HepG2 (cell line): ENCODE measurements around the gene TMEM184C. TPM values are rescaled to one million over a fixed set of nuclear protein-coding genes. Genes with fewer than 3 reads are reported as not detected.
A peak's percentile ranks its signal among the peaks of the same experiment; 100 is the strongest.

Source experiments
- ATAC-seq: fragments of 200-7000 bp; cut with Tn5 transposase; 3 replicates; pipeline ENCODE4 v1.9.1; 2020; ENCODE audit warnings: mild to moderate bottlenecking, moderate library complexity
- BruUV-seq: library from RNA; stranded (reverse); fragments of 400-500 nt; replicated peaks from 2 replicates; lab custom pipeline; 2021; lab: Mats Ljungman, UMichigan
- CTCF ChIA-PET: fragments of 300-600 bp; formaldehyde crosslinking; extraction: SDS; loops from one replicate; lab custom pipeline; 2021; ENCODE audit warnings: low total read pairs, inconsistent platforms, low intra/inter-chr PET ratio; lab: Yijun Ruan, JAX
- POLR2A ChIA-PET: fragments of 350-600 bp; sonication (Branson Sonifier 250); formaldehyde crosslinking; loops from one replicate; lab custom pipeline; 2020; ENCODE audit warnings: antibody characterized with exemption, inconsistent platforms; lab: Yijun Ruan, JAX
- DNase-seq: peaks from one replicate; pipeline ENCODE4 v3.0.0-alpha.2; 2015; ENCODE audit warnings: low spot score
- FAIRE-seq: peaks from 3 replicates; lab custom pipeline; 2011; peaks lifted over from hg19 to GRCh38; lab: Jason Lieb, UNC
- H2AFZ ChIP-seq: one replicate; pipeline ENCODE4 v1.6.1; 2011; ENCODE audit warnings: low read length, inconsistent platforms
- H3K27ac ChIP-seq: fragments of 300-600 bp; 3 replicates; pipeline ENCODE4 v1.8.0; 2011; ENCODE audit warnings: mixed run types, mild to moderate bottlenecking, mixed read lengths, low read length, inconsistent platforms; ENCODE audit not compliant: insufficient read depth; ENCODE audit errors: extremely low read length
- H3K27me3 ChIP-seq, 2 experiments: fragments of 200-600 bp in 1 of 2; 2 replicates in 1 of 2; 3 replicates in 1 of 2; pipeline versions ENCODE4 v1.6.0 to v1.8.0; 2011; ENCODE audit warnings: low read length in 2 of 2, mild to moderate bottlenecking in 2 of 2, moderate library complexity in 2 of 2, inconsistent platforms in 1 of 2; ENCODE audit not compliant: insufficient read depth in 2 of 2, control insufficient read depth in 1 of 2
- H3K36me3 ChIP-seq, 2 experiments: fragments of 200-600 bp in 1 of 2; replicated peaks in 1 of 2; 2 replicates in 1 of 2; 3 replicates in 1 of 2; pipeline versions ENCODE4 v1.5.1 to v1.8.0; 2011; ENCODE audit warnings: low read length in 2 of 2, inconsistent platforms in 1 of 2; ENCODE audit not compliant: insufficient read depth in 2 of 2, control insufficient read depth in 1 of 2
- H3K4me1 ChIP-seq: 2 replicates; pipeline ENCODE4 v1.5.1; 2012; ENCODE audit warnings: low read length, inconsistent platforms; ENCODE audit not compliant: insufficient read depth
- H3K4me2 ChIP-seq: 2 replicates; pipeline ENCODE4 v1.6.0; 2011; ENCODE audit warnings: low read depth, low read length, inconsistent platforms
- H3K4me3 ChIP-seq, 3 experiments: fragments of 200-600 bp in 1 of 3; sonication (generic), shearing (Covaris generic) in 1 of 3; replicated peaks in 1 of 3; 2 replicates each; pipeline ENCODE4 v1.5.1; 2011 to 2016; ENCODE audit warnings: low read length in 3 of 3, inconsistent platforms in 2 of 3, low read depth in 2 of 3, mild to moderate bottlenecking in 2 of 3, control low read depth in 1 of 3, mixed read lengths in 1 of 3; ENCODE audit not compliant: insufficient read depth in 1 of 3
- H3K79me2 ChIP-seq: one replicate; pipeline ENCODE4 v1.6.1; 2011; ENCODE audit warnings: low read length, inconsistent platforms; ENCODE audit not compliant: insufficient read depth
- H3K9ac ChIP-seq: 2 replicates; pipeline ENCODE4 v1.6.0; 2011; ENCODE audit warnings: mild to moderate bottlenecking, low read depth, low read length, inconsistent platforms; ENCODE audit not compliant: insufficient read depth
- H3K9me3 ChIP-seq: 2 replicates; pipeline ENCODE4 v1.5.1; 2012; ENCODE audit warnings: mild to moderate bottlenecking, low read length
- H4K20me1 ChIP-seq: 2 replicates; pipeline ENCODE4 v1.6.0; 2011; ENCODE audit warnings: inconsistent platforms, mild to moderate bottlenecking, low read length, moderate library complexity; ENCODE audit not compliant: insufficient read depth
- ASH2L ChIP-seq: fragments of 300-600, 200-600 bp; sonication (generic); IDR thresholded peaks from 2 replicates; pipeline ENCODE4 v1.7.0; 2017; ENCODE audit warnings: low read depth, mild to moderate bottlenecking, moderate library complexity, mixed read lengths, low read length; ENCODE audit not compliant: insufficient read length
- FOXA1 ChIP-seq, 2 experiments: fragments of 450-650 bp in 1 of 2; sonication (generic) in 1 of 2; formaldehyde crosslinking in 1 of 2; IDR thresholded peaks; 2 replicates each; pipeline versions ENCODE4 v1.4.0 to v1.6.1; 2016 to 2020; ENCODE audit warnings: missing genetic modification reagents in 1 of 2
- GZF1 ChIP-seq: sonication (generic); formaldehyde crosslinking; IDR thresholded peaks from 2 replicates; pipeline ENCODE4 v1.5.1; 2020; ENCODE audit warnings: mild to moderate bottlenecking, missing genetic modification reagents
- HNRNPLL ChIP-seq: fragments of 200-400 bp; formaldehyde crosslinking; IDR thresholded peaks from 2 replicates; pipeline ENCODE4 v1.6.1; 2017; ENCODE audit warnings: mild to moderate bottlenecking, low read depth, low read length; ENCODE audit not compliant: poor library complexity, severe bottlenecking
- LCORL ChIP-seq, 2 experiments: fragments of 450-650 bp in 1 of 2; sonication (generic) in 1 of 2; formaldehyde crosslinking in 1 of 2; IDR thresholded peaks; 2 replicates each; pipeline versions ENCODE4 v1.5.0 to v1.6.1; 2017 to 2020; ENCODE audit warnings: antibody characterized with exemption in 1 of 2, missing genetic modification reagents in 1 of 2
- MED1 ChIP-seq: sonication (generic); formaldehyde crosslinking; IDR thresholded peaks from 2 replicates; pipeline ENCODE4 v1.4.0; 2020; ENCODE audit warnings: missing genetic modification reagents
- MXD4 ChIP-seq: IDR thresholded peaks from 2 replicates; pipeline ENCODE4 v1.6.1; 2016; ENCODE audit warnings: mild to moderate bottlenecking, missing biosample characterization, missing genetic modification reagents
- NFATC3 ChIP-seq: sonication (generic); formaldehyde crosslinking; IDR thresholded peaks from 2 replicates; pipeline ENCODE4 v1.5.1; 2020; ENCODE audit warnings: mild to moderate bottlenecking, missing genetic modification reagents
- WGBS: methylation state at CpG from one replicate; pipeline ENCODE4 v1.1.6; 2017; ENCODE audit warnings: low lambda C conversion rate; 5-methylcytosine and 5-hydroxymethylcytosine counted together
- in situ Hi-C: cut with HindIII; loops from 2 replicates; pipeline ENCODE4 v1.10.0; 2017; ENCODE audit warnings: low pct_unique_long_range_greater_than_20kb; ENCODE audit not compliant: extremely low pct_ligation_motif_present
- intact Hi-C: fragments of 100-400 bp; cut with micrococcal nuclease; formaldehyde crosslinking; loops from one replicate; pipeline ENCODE4 v1.10.0; 2022; ENCODE audit not compliant: unreplicated experiment
- polyA plus RNA-seq, 8 experiments: library from polyadenylated mRNA; depleted of rRNA in 3 of 8; stranded (reverse) in 7 of 8; unstranded in 1 of 8; fragments of >200 nt; fragmentation: Illumina TruSeq in 4 of 8; extraction: Trizol in 4 of 8; gene quantifications; 2 replicates each; pipeline versions ENCODE4 v1.2.1 to v1.2.3, GENCODE V29; 2011 to 2016; ENCODE audit warnings: low read depth in 4 of 8, missing spikeins in 1 of 8, mixed read lengths in 1 of 8; ENCODE audit not compliant: insufficient read depth in 1 of 8
- total RNA-seq, 5 experiments: library from RNA; depleted of rRNA; stranded (reverse); fragments of >200 nt; fragmentation: Illumina TruSeq; extraction: Trizol; gene quantifications; 2 replicates each; pipeline ENCODE4 v1.2.3, GENCODE V29; 2016; ENCODE audit warnings: low read depth in 1 of 5
- TF ChIP-seq, protein P1 (sequence below): sonication (generic); formaldehyde crosslinking; IDR thresholded peaks from 2 replicates; pipeline ENCODE4; 2020; ENCODE audit warnings: missing genetic modification reagents, mild to moderate bottlenecking, borderline replicate concordance
- TF ChIP-seq, protein P2 (sequence below): sonication (generic); formaldehyde crosslinking; IDR thresholded peaks from 2 replicates; pipeline ENCODE4 v1.5.0; 2020; ENCODE audit warnings: missing genetic modification reagents

TMEM184C gene
- total and polyA plus RNA-seq, 2 of the 13 experiments (the other 11 are each of a cell fraction or from before 2014, with no cell fraction given): 13.9 to 26.1 TPM

DNA sequence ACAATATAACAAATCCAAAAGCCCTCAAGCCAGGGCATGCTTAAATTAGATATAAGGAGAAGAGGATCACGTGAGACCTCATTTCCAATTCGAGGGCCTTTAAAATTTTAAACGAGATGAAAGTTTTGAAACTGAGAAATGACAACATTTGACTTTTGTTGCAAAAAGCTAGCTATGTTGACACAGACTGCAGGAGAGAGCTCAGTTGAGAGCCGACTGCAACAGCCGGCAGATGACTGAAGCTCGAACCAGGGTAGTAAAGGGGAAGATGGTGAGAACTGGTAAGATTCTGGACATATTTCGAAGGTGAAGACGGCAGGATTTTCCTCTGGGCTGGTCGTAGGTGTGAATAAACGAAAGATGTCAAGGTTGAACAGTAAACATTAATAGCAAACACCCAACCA is 66.0 kb downstream of the TMEM184C start:
- Histone ChIP-seq H4K20me1 (no peaks in the 10 kb centered on the region), H3K27ac (peak overlapping the region; percentile 79), H3K79me2 (peaks cover 14% of the 10 kb centered on the region), H3K4me2 (peak overlapping the region; percentile 93), H3K9ac (peak overlapping the region; percentile 89), H3K4me1 (peaks cover 11% of the 10 kb centered on the region), H3K4me3 (peak overlapping the region; percentile 63 to 91 (median 66)), H3K27me3 (no peaks in the 10 kb centered on the region; a peak in 1 of 5 replicates), H3K9me3 (no peaks in the 10 kb centered on the region), H2AFZ (peak overlapping the region; percentile 78), H3K36me3 (peaks cover 3 to 9% of the 10 kb centered on the region in 2 experiments; a peak in 3 of 5 replicates)
- FAIRE-seq (peak; percentile 40), DNase-seq (peak; percentile 12), ATAC-seq (peak; percentile 51)
- in situ Hi-C loops (no loop called here), intact Hi-C loops (loop anchor here (5.0 kb wide), 1 partner anchor 66 kb away; the partner anchor contains the start of gene TMEM184C)
- WGBS: 1% methylated on average over 10 of the region's 10 CpGs
- ChIA-PET CTCF (interaction anchor here (2.3 kb wide), 1 partner anchor 183 kb away, joined by 7 read pairs; no protein-coding TSS in a partner anchor), POLR2A (interaction anchor here (0.8 to 2.6 kb wide), 4 partner anchors 8 to 66 kb away, joined by 3 to 29 read pairs (median 4); partner anchors contain the start of gene TMEM184C)
- BruUV-seq: TSS peak; percentile 66
- TF ChIP-seq NFATC3 (CRISPR knock-in tag): no peak
- TF ChIP-seq FOXA1 (IDR thresholded peaks at IDR 0.05): no peak
- TF ChIP-seq FOXA1 (CRISPR knock-in tag; IDR thresholded peaks at IDR 0.05): peak; percentile 47
- TF ChIP-seq MXD4: 0 out of 2 replicates have a peak, but pooled peaks have one; percentile 4

DNA sequence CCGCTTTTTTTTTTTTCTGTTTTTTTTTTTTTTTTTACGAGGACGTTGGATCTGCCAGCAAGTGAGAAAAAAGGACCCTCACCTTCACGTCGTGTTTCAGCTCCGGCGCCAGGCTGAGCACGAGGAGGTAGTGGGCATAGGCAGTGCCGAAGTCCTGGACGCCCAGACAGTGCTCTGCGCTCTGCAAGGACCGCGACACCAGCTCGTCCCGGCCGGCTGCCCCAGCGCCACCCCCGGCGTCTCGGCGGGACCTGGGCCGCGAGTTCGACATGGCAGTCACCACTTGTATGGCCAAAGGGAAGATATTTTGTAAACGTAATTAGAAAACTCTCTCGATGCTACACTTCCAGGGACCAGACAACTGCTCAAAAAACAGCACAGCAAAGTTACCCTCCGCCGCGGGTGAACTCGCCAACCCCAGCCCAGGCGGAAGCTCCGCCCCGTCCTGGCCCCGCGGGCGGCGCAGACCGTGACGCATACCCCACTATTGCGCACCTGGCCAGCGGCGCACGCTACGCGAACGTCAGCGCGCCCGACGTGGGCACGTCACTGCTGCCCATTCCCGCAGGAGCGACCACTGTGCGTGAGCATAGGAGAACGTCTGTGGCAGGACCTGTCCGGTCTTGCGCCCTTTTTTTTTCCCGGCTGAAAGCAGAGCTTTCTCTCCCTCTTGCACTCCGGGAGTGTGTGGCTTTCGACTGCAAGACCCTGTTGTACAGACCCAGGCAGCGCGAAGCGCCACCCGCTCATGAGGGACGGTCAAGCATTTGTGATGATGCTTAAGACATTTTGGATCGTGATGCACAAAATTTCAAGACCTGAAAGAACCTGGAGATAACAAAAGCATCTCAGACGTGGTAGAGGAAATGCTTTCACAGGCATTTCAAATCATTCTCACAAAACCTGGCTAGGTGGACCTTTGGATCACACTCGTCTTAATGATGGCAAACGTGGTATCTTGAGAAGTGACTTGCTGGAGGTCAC is 66.8 kb downstream of the TMEM184C start, which contains the start of gene PRMT9:
Gene PRMT9, minus strand, starts transcription at position 447 of the 984 bp plus-strand sequence. Its CDS starts 176 bp downstream, at position 271.
- Histone ChIP-seq H3K27me3 (no peaks in the 10 kb centered on the region; a peak in 1 of 5 replicates), H4K20me1 (no peaks in the 10 kb centered on the region), H3K4me2 (peak within 1 kb of the TSS; percentile 93), H3K79me2 (peaks cover 14% of the 10 kb centered on the region), H3K36me3 (peaks cover under 1 to 3% of the 10 kb centered on the region in 2 experiments; a peak in 2 of 5 replicates), H3K27ac (peak within 1 kb of the TSS; percentile 79), H3K9me3 (no peaks in the 10 kb centered on the region), H3K4me3 (peak within 1 kb of the TSS; percentile 63 to 91 (median 66)), H2AFZ (peak within 1 kb of the TSS; percentile 99), H3K4me1 (peaks cover 11% of the 10 kb centered on the region), H3K9ac (peak within 1 kb of the TSS; percentile 89)
- DNase-seq (peak; percentile 81), ATAC-seq (peak; percentile 99), FAIRE-seq (peak; percentile 78)
- TSS peak; percentile 91 for BruUV-seq
- under 1% methylated on average over 30 of the region's 69 CpGs for WGBS
- intact Hi-C loops: loop anchor here (2.0 to 5.0 kb wide), 2 partner anchors 67 to 183 kb away; partner anchors contain the start of gene TMEM184C
- ChIA-PET CTCF (interaction anchor here (2.3 kb wide), 1 partner anchor 183 kb away, joined by 7 read pairs; no protein-coding TSS in a partner anchor), POLR2A (interaction anchor here (0.8 to 2.6 kb wide), 6 partner anchors 9 to 67 kb away, joined by 3 to 29 read pairs (median 4); partner anchors contain the start of gene TMEM184C)
- in situ Hi-C loops: no loop called here
- TF ChIP-seq LCORL (IDR thresholded peaks at IDR 0.05) (no peak), LCORL (CRISPR knock-in tag; IDR thresholded peaks at IDR 0.05) (peak; percentile 60; the same call in 1 of the 2 replicates), ASH2L (peak; percentile 76), GZF1 (CRISPR knock-in tag) (0 out of 2 replicates have a peak, but pooled peaks have one; percentile 60), HNRNPLL (peak; percentile 97), MED1 (CRISPR knock-in tag) (peak; percentile 76)
- TF ChIP-seq, protein P1, sequence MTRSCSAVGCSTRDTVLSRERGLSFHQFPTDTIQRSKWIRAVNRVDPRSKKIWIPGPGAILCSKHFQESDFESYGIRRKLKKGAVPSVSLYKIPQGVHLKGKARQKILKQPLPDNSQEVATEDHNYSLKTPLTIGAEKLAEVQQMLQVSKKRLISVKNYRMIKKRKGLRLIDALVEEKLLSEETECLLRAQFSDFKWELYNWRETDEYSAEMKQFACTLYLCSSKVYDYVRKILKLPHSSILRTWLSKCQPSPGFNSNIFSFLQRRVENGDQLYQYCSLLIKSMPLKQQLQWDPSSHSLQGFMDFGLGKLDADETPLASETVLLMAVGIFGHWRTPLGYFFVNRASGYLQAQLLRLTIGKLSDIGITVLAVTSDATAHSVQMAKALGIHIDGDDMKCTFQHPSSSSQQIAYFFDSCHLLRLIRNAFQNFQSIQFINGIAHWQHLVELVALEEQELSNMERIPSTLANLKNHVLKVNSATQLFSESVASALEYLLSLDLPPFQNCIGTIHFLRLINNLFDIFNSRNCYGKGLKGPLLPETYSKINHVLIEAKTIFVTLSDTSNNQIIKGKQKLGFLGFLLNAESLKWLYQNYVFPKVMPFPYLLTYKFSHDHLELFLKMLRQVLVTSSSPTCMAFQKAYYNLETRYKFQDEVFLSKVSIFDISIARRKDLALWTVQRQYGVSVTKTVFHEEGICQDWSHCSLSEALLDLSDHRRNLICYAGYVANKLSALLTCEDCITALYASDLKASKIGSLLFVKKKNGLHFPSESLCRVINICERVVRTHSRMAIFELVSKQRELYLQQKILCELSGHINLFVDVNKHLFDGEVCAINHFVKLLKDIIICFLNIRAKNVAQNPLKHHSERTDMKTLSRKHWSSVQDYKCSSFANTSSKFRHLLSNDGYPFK: peak; percentile 75; the same call in 1 of the 2 replicates
- TF ChIP-seq, protein P2, sequence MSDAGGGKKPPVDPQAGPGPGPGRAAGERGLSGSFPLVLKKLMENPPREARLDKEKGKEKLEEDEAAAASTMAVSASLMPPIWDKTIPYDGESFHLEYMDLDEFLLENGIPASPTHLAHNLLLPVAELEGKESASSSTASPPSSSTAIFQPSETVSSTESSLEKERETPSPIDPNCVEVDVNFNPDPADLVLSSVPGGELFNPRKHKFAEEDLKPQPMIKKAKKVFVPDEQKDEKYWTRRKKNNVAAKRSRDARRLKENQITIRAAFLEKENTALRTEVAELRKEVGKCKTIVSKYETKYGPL (CRISPR knock-in tag): no peak
